ENCODE measurements around the gene SLC38A1.

Gene SLC38A1

GRCh38 chr12:46227616-46228015 is 41.2 kb downstream of the SLC38A1 start:
- no peak for DNase-seq

GRCh38 chr12:46224386-46224785 is 44.5 kb downstream of the SLC38A1 start:
- no peak for DNase-seq

GRCh38 chr12:46223047-46223446 is 45.8 kb downstream of the SLC38A1 start:
- DNase-seq: no peak

GRCh38 chr12:46222636-46223035 is 46.2 kb downstream of the SLC38A1 start:
- DNase-seq: no peak

GRCh38 chr12:46221255-46222128 is 47.4 kb downstream of the SLC38A1 start:
- no peak for DNase-seq

- DNase-seq: no peak
These were observed 48.8 kb downstream of the SLC38A1 start for GRCh38 chr12:46219877-46220655.

GRCh38 chr12:46219132-46219876 is 49.5 kb downstream of the SLC38A1 start:
- no peak for DNase-seq

- no peak for DNase-seq
These were observed 50.3 kb downstream of the SLC38A1 start for GRCh38 chr12:46218322-46219095.

GRCh38 chr12:46217541-46218321 is 51.1 kb downstream of the SLC38A1 start:
- DNase-seq: no peak

- no peak for DNase-seq
These were observed 54.0 kb downstream of the SLC38A1 start for GRCh38 chr12:46214668-46215436.

- no peak for DNase-seq
These were observed 56.5 kb downstream of the SLC38A1 start for GRCh38 chr12:46212108-46212982.

- DNase-seq: no peak
These were observed 57.9 kb downstream of the SLC38A1 start for GRCh38 chr12:46210873-46211439.

- DNase-seq: no peak
These were observed 58.6 kb downstream of the SLC38A1 start for GRCh38 chr12:46209914-46210872.

- DNase-seq: no peak
These were observed 59.7 kb downstream of the SLC38A1 start for GRCh38 chr12:46209170-46209569.

- no peak for DNase-seq
These were observed 60.5 kb downstream of the SLC38A1 start for GRCh38 chr12:46208370-46208769.

- no peak for DNase-seq
These were observed 61.2 kb downstream of the SLC38A1 start for GRCh38 chr12:46207644-46208043.

- DNase-seq: no peak
These were observed 62.4 kb downstream of the SLC38A1 start for GRCh38 chr12:46206471-46206870.

GRCh38 chr12:46205294-46205693 is 63.5 kb downstream of the SLC38A1 start:
- DNase-seq: no peak

Measured in NCI-H1048 (cell line).